Left colon (tissue), 2 donors: ENCODE measurements around the gene L2HGDH. TPM values are rescaled to one million over a fixed set of nuclear protein-coding genes. Genes with fewer than 3 reads are reported as not detected.
"Not testable (repeated sequence)": the region's sequence is repeated elsewhere in the genome, so short reads cannot be mapped to it uniquely, and the experiment has no call there.

Source experiments
- ATAC-seq: fragments of 200-7000 bp; cut with Tn5 transposase; one replicate; pipeline ENCODE4 v1.9.1; 2020; ENCODE audit warnings: mild to moderate bottlenecking, moderate library complexity
- DNase-seq, 2 donors: peaks; one replicate each; pipeline ENCODE4 v3.0.0-alpha.2; 2020
- intact Hi-C, 2 donors: fragments of 100-400 bp; cut with DNase I in 1 of 2; cut with micrococcal nuclease in 1 of 2; formaldehyde crosslinking; loops; one replicate each; pipeline versions ENCODE4 v1.11.2 to v1.14.0; 2022; cut with DNase I, micrococcal nuclease
- long read RNA-seq: library from polyadenylated mRNA; unstranded; transcript quantifications from one replicate; pipeline ENCODE4 v2.0.0, GENCODE V29; 2021
- total RNA-seq, 2 donors: library from RNA; stranded (reverse); fragmentation: NEBNext Ultra II Directional; extraction: Animal tissue kit (Norgen Biotek cat#: 25700); gene quantifications; one replicate each; pipeline ENCODE4 v1.2.1, GENCODE V29; 2021
- donor health status: DM: no; HTN: no; CAD: no.
- donor health status: DM: yes; HTN: yes; CAD: no.

L2HGDH gene
- total RNA-seq: 1 to 10 TPM; 9.0 to 9.4 TPM
- long read RNA-seq, full-length matches to known transcripts: 3 of 9 reads
- long read RNA-seq, partial matches to known transcripts: 2 of 9 reads
- long read RNA-seq, other reads (novel, unspliced or antisense): 4 of 9 reads

GRCh38 chr14:50311972-50312733 is at the start of gene L2HGDH, which contains the start of gene DMAC2L:
L2HGDH (minus strand) TSS chr14:50312229; CDS start chr14:50312150, 79 bp downstream.
DMAC2L (plus strand) TSS chr14:50312324; CDS start chr14:50321488, 9,164 bp downstream.
- DNase-seq (peak; percentile 93 to 94), ATAC-seq (peak; percentile 94)
- intact Hi-C loops: loop anchor here in 1 of 2 donors (10.0 kb wide), 1 partner anchor 223 kb away; the partner anchor contains the start of gene MAP4K5

DNA sequence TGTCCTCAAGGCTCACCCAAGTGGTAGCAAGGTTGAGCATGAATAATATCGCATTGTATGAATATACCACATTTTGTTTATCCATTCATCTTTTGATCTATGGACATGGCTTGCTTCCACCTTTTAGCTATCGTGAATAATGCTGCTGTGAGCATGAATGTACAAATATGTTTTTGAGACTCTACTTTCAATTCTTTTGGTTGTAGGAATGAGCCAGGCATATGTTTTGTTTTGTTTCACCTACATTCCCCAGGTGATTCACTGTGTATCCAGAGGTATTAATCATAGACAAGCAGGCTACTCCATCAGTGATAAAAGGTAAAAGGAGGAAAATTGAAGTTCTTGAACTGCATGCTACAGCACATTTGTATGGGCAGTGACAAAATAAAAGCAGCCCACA is 48.8 kb upstream of the L2HGDH start:
- intact Hi-C loops: no loop called here
- ATAC-seq (no peak), DNase-seq (no peak)

- intact Hi-C loops: no loop called here
- ATAC-seq: no peak
- DNase-seq: no peak
Measured at GRCh38 chr14:50360093-50360492, 48.1 kb upstream of the L2HGDH start.

- intact Hi-C loops: no loop called here
- ATAC-seq (no peak), DNase-seq (no peak)
Measured at GRCh38 chr14:50359631-50360030, 47.6 kb upstream of the L2HGDH start.

DNA sequence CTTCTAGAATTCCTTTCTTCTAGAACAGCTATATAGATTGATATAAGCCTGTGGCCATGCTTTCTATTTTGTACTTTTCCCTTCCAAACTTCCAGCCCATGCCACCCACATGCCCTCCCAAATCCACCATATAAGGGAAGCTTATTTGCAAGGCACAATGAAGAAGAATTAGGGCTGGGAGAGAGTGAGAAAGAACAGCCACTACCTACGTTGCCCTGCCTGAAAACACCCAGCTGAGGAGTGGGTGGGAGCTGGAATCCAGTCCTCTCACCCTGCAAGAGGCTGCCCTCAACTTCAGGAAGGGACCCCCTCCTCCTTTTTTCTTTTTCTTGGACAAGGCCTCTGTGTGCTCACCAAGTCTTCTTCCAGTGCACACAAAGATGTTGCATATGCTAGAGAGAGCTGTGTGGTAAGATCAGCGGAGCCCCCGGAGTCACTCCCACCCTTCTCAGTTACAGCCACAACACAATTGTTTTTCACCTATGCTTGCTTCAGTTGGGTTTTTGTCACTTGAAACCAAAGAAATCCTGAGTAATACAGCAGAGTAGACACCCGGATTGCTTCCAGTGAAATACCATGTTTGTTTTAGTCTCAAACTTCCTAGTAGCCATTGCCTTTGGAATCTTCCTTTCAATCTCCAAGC is 45.8 kb upstream of the L2HGDH start:
- intact Hi-C loops: no loop called here
- DNase-seq: no peak
- no peak for ATAC-seq

- no peak for DNase-seq
- intact Hi-C loops: no loop called here
- ATAC-seq: no peak
Measured at GRCh38 chr14:50357124-50357523, 45.1 kb upstream of the L2HGDH start.

GRCh38 chr14:50356283-50356682 is 44.3 kb upstream of the L2HGDH start:
- ATAC-seq, intact Hi-C loops, DNase-seq: not testable (repeated sequence)

DNA sequence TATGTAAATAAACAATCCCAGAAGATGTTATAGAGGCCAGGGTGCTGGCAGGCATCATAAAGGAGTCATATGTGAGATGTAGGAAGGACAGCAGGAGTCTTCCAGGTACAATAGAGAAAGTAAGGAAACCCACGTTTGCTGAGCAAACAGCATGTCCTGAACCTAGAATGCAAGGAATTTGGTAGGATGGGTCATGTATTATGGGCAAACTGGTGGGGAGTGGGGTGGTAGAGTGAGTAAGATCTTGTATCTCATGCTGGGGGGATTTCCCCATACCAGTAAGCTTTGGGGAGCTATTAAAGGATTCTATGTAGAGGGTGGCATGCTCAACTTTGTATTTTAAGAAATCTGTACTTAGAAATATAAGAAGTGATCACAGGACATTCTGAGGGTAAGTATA is 43.7 kb upstream of the L2HGDH start:
- DNase-seq (no peak), ATAC-seq (peak; percentile 36)
- intact Hi-C loops: no loop called here

GRCh38 chr14:50354527-50354926 is 42.5 kb upstream of the L2HGDH start:
- no peak for ATAC-seq
- DNase-seq: no peak
- intact Hi-C loops: no loop called here

- intact Hi-C loops: no loop called here
- no peak for ATAC-seq
- DNase-seq: no peak
Measured at GRCh38 chr14:50353126-50353525, 41.1 kb upstream of the L2HGDH start.

- ATAC-seq (no peak), DNase-seq (no peak)
- intact Hi-C loops: no loop called here
Measured at GRCh38 chr14:50352584-50352983, 40.6 kb upstream of the L2HGDH start.

- intact Hi-C loops: no loop called here
- DNase-seq (no peak), ATAC-seq (no peak)
Measured at GRCh38 chr14:50350975-50351374, 38.9 kb upstream of the L2HGDH start.

DNA sequence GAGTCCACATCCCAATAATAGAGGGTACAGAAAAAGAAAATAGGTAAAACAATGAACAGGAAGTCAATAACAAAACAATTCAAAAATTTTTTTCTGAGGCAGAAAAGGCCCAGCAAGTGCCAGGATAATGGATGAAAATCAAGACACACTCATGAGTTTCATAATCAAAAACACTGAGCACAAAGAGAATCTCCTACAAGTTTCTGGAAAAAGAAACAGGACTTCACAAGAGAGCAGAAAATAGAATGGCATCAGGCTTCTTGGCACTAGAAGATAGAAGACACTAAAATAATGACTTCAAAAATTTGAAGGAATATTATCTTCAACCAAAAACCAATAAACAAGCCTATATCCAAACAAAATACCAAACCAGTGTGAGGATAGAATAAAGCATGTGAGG is 36.9 kb upstream of the L2HGDH start:
- intact Hi-C loops: loop anchor here in 1 of 2 donors (10.0 kb wide), 1 partner anchor 46 kb away; the partner anchor contains the start of gene CDKL1
- DNase-seq (no peak), ATAC-seq (no peak)

GRCh38 chr14:50347521-50347920 is 35.5 kb upstream of the L2HGDH start:
- intact Hi-C loops: loop anchor here in 1 of 2 donors (10.0 kb wide), 1 partner anchor 47 kb away; the partner anchor contains the start of gene CDKL1
- no peak for ATAC-seq
- DNase-seq: no peak

DNA sequence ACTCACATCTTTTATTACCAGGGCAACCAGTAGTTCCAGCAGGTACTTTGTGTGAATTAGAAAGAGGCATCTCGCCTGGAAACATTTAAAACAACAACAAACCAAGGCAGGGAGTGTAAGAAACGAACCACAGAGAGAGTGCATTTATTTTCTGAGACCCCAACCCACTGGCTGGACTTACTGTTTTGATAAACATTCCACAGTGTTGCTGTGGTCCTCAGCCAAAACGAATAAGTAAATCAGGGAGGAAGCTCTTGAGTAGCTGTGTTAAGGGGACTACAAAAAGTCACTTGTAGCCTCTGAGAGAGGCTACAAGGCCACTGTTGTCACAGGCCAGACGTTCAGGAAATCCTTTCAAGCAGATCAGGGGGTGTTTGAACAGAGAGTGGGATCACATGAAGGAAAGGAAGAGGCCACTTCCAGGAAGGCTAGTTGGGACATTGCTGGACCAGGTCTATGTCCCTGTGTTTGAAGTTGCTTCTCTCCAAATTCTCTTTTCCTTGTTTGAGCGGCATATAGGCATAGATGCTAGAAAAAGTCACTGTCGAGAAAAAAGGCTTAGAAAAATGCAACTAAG is 33.9 kb upstream of the L2HGDH start:
- no peak for DNase-seq
- intact Hi-C loops: loop anchor here in 1 of 2 donors (10.0 kb wide), 1 partner anchor 49 kb away; the partner anchor contains the start of gene CDKL1
- no peak for ATAC-seq

DNA sequence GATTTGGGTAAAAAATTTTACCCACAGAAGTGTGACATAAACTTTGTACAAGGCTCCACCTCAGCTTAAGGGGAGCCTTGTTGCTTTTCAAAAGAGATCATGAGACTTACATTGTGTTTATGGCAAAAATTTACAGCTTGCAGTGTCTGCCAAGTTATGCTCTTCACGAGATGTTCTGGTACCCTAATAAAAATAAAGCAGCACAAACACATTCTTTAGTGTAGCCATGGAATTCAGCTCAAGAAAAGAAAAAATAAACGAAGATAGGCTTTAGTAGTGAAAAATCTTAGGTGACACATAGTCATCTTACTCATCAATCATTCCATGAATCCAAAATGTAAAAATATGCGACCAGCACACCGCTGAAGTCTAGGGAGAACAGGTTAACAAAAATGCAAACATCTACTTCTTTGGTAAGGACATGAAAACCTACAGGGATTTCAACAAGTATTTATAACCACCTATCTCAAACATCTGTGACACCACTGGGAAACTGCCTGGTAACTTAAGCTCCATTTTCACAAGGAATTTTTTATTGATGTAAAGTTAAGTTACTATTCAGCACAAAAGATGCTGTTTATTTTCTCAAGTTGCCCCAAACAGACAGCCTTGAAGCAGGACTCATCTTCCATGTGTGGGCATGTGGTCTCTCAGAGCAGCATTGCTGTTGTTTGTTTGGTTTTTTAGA is 33.0 kb upstream of the L2HGDH start:
- ATAC-seq (no peak), DNase-seq (no peak)
- intact Hi-C loops: loop anchor here in 1 of 2 donors (10.0 kb wide), 1 partner anchor 50 kb away; the partner anchor contains the start of gene CDKL1

DNA sequence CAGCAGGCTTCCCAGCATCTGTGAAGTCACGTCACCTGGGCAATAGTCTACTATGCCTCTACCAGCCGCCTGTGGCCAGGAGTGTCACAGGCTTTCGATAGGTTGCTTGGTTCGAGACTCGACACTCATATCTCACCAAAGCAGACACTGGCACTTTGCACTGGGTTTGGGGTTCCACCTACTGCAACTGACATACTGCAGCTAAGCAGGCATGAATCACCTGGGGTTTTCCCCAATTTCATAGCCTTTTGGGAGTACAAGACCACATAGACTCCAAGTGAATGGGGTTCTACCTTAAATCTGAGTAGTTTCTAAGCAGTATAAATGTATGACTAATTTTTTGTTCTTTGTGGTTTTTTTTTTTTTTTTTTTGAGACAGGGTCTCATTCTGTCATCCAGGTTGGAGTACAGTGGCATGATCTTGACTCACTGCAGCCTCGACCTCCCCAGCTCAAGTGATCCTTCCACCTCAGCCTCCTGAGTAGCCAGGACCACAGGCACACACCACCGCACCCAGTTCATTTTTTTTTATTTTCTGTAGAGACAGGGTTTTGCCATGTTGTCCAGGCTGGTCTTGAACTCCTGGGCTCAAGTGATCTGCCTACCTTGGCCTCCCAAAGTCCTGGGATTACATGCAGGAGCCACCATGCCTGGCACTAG is 32.2 kb upstream of the L2HGDH start:
- intact Hi-C loops: loop anchor here in 1 of 2 donors (10.0 kb wide), 1 partner anchor 51 kb away; the partner anchor contains the start of gene CDKL1
- no peak for DNase-seq
- no peak for ATAC-seq

DNA sequence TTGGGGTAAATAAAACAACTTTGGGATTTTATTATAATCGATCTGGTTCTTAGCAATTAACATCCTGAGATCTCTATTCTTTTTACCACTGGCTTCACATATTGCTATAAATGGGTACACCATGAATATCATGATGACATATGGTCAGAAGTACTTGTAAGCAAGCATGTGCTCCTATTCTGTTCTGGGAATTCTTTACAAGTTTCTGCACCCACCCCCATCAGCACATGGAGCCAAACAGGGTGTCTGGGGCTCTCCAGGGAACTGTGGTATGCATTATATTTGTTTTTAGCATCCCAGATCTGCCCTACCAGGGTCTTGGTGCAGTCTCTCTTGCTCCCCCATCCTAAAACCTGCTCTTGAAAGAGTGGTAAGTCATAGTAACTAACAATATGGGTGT is 31.4 kb upstream of the L2HGDH start:
- ATAC-seq (no peak), DNase-seq (no peak)
- intact Hi-C loops: loop anchor here in 1 of 2 donors (10.0 kb wide), 1 partner anchor 51 kb away; the partner anchor contains the start of gene CDKL1
